ENCODE results near the gene PTF1A.
"Not testable (repeated sequence)": the region's sequence is repeated elsewhere in the genome, so short reads cannot be mapped to it uniquely, and the experiment has no call there.

PTF1A gene

GRCh38 chr10:23205972-23206642, 14.0 kb downstream of the PTF1A start:
- TF ChIP-seq CTCF (IDR thresholded peaks at IDR 0.05) = no peak
- no peak overlapping the region for H2AFZ ChIP-seq
- no peaks in the 10 kb centered on the region for H3K4me1 ChIP-seq
- H3K4me2 ChIP-seq (ENCODE audit: low read length) = no peak overlapping the region
- peaks cover 3% of the 10 kb centered on the region for H3K27me3 ChIP-seq (ENCODE audit: control insufficient read depth, insufficient read depth, low read length)
- no peaks in the 10 kb centered on the region for H3K36me3 ChIP-seq (ENCODE audit: control insufficient read depth, insufficient read depth, low read length)
- no peak overlapping the region for H3K4me3 ChIP-seq (ENCODE audit: low read depth, low read length)
- no peaks in the 10 kb centered on the region for H3K79me2 ChIP-seq
- no peaks in the 10 kb centered on the region for H3K9me3 ChIP-seq (ENCODE audit: control insufficient read depth, low read length)
- H3K9ac ChIP-seq = no peak overlapping the region
- H3K27ac ChIP-seq = no peak overlapping the region

DNA sequence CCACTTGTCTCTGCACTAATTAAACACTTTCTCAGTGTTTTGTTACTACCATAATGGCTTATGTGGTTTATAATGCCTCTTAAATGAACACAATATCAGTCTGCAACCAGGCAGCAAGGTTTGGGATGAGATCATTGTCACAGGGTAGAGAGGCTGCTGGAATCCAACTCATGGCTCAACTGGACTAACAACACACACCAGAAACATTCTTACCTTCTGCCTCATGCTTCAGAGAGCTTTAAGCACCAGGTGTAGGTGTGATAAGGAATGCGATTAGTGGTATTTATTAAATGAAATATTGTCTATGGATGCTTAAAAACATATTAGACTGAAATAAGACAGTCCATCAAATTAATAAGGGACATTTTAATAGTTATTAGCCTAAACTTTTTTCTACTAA, 25.4 kb downstream of the PTF1A start:
- Histone ChIP-seq H3K9me3 (ENCODE audit: control insufficient read depth, low read length) (no peaks in the 10 kb centered on the region), H3K27me3 (ENCODE audit: control insufficient read depth, insufficient read depth, low read length) (no peaks in the 10 kb centered on the region), H3K4me2 (ENCODE audit: low read length) (no peak overlapping the region), H3K4me1 (no peaks in the 10 kb centered on the region), H2AFZ (no peak overlapping the region), H3K36me3 (ENCODE audit: control insufficient read depth, insufficient read depth, low read length) (no peaks in the 10 kb centered on the region), H3K27ac (no peak overlapping the region), H3K9ac (no peak overlapping the region), H3K79me2 (no peaks in the 10 kb centered on the region), H3K4me3 (ENCODE audit: low read depth, low read length) (no peak overlapping the region)
- TF ChIP-seq CTCF (IDR thresholded peaks at IDR 0.05) = no peak

DNA sequence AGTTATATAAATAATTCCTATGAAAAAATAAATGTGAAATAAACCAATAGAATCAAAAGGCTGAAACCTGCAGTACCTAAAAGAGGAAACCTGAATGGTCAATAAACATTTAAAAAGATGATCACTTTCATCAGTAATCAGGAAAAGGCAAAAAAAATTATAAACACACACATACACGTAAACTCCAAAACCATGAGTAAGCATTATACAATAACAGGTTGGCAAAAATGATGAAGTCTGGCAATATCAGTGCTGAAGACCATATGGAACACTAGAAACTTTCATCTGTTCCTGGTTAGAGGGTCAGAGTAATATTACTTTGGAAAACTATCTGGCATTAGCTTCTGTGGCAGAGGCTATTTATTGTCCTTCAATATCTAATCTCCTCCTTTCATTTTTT, 38.5 kb downstream of the PTF1A start:
- H3K4me2 ChIP-seq (ENCODE audit: low read length) = no peak overlapping the region
- no peak overlapping the region for H3K9ac ChIP-seq
- H3K36me3 ChIP-seq (ENCODE audit: control insufficient read depth, insufficient read depth, low read length) = no peaks in the 10 kb centered on the region
- no peak overlapping the region for H3K4me3 ChIP-seq (ENCODE audit: low read depth, low read length)
- no peak overlapping the region for H2AFZ ChIP-seq
- no peaks in the 10 kb centered on the region for H3K27me3 ChIP-seq (ENCODE audit: control insufficient read depth, insufficient read depth, low read length)
- H3K27ac ChIP-seq = no peak overlapping the region
- H3K9me3 ChIP-seq (ENCODE audit: control insufficient read depth, low read length) = no peaks in the 10 kb centered on the region
- H3K79me2 ChIP-seq = no peaks in the 10 kb centered on the region
- H3K4me1 ChIP-seq = no peaks in the 10 kb centered on the region
- no peak for TF ChIP-seq CTCF (IDR thresholded peaks at IDR 0.05)

DNA sequence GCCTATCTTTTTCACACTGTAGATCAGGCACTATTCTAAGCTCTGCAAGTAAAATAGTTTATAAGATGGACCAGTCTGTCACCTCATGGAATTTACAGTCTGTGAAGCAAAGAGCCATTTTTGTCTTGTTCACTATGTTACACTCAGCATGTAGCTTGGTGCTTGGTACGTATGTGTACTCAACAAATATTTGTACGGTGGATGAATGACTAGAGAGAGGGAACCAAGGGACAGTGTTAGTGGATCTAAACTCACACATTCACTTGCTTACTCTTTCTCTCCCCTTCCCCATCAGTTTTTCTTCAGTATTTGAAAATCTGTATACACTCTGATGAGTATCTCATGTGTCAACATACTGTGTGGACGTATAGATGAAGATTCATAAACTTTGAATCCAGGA, 45.9 kb downstream of the PTF1A start:
- H3K4me1 ChIP-seq = no peaks in the 10 kb centered on the region
- H2AFZ ChIP-seq = no peak overlapping the region
- H3K27ac ChIP-seq = no peak overlapping the region
- H3K36me3 ChIP-seq (ENCODE audit: control insufficient read depth, insufficient read depth, low read length) = no peaks in the 10 kb centered on the region
- H3K4me2 ChIP-seq (ENCODE audit: low read length) = no peak overlapping the region
- no peak overlapping the region for H3K4me3 ChIP-seq (ENCODE audit: low read depth, low read length)
- H3K79me2 ChIP-seq = no peaks in the 10 kb centered on the region
- H3K9me3 ChIP-seq (ENCODE audit: control insufficient read depth, low read length) = no peaks in the 10 kb centered on the region
- TF ChIP-seq CTCF (IDR thresholded peaks at IDR 0.05) = no peak
- H3K9ac ChIP-seq = no peak overlapping the region
- H3K27me3 ChIP-seq (ENCODE audit: control insufficient read depth, insufficient read depth, low read length) = no peaks in the 10 kb centered on the region

- H3K4me1 ChIP-seq; H3K4me3 ChIP-seq (ENCODE audit: low read depth, low read length); H3K27me3 ChIP-seq (ENCODE audit: control insufficient read depth, insufficient read depth, low read length); H3K79me2 ChIP-seq; H2AFZ ChIP-seq; H3K9me3 ChIP-seq (ENCODE audit: control insufficient read depth, low read length); H3K9ac ChIP-seq; H3K36me3 ChIP-seq (ENCODE audit: control insufficient read depth, insufficient read depth, low read length); H3K4me2 ChIP-seq (ENCODE audit: low read length); H3K27ac ChIP-seq: not testable (repeated sequence)
These were observed 49.7 kb downstream of the PTF1A start for GRCh38 chr10:23241779-23242178.

Data from parathyroid adenoma (tissue), 2 donors.